Measurements from ENCODE around the gene BCL11A.

The BCL11A gene

GRCh38 chr2:60499651-60500265 is 53.7 kb downstream of the BCL11A start:
- Histone ChIP-seq H3F3A (ENCODE audit: control insufficient read depth, insufficient read depth) (no peaks in the 10 kb centered on the region), H3K4me3 (ENCODE audit: low read length) (no peak overlapping the region), H3K36me3 (ENCODE audit: control insufficient read depth, low read length) (peaks cover 99% of the 10 kb centered on the region), H3K27me3 (ENCODE audit: control insufficient read depth, low read length) (no peaks in the 10 kb centered on the region), H3K4me1 (ENCODE audit: control insufficient read depth, low read length) (peaks cover 97% of the 10 kb centered on the region), H3K27ac (ENCODE audit: low read depth, low read length) (peak overlapping the region; percentile 15; the same call in 1 of the 2 replicates), H3K9me3 (ENCODE audit: control insufficient read depth, insufficient read depth, low read length) (no peaks in the 10 kb centered on the region), H3K79me2 (ENCODE audit: control insufficient read depth, low read length) (peaks cover 100% of the 10 kb centered on the region), H3K4me2 (ENCODE audit: low read length) (peak overlapping the region; percentile 9; the same call in 1 of the 2 replicates), H3K9me2 (replicated peaks; ENCODE audit: control insufficient read depth, low read length) (no peaks in the 10 kb centered on the region), H4K20me1 (ENCODE audit: control insufficient read depth, insufficient read depth, low read depth, low read length) (peaks cover 40% of the 10 kb centered on the region; the same call in 1 of the 2 replicates)
- TF ChIP-seq EZH2phosphoT487 (IDR thresholded peaks at IDR 0.05; ENCODE audit: borderline replicate concordance, low read length) (no peak), CTCF (IDR thresholded peaks at IDR 0.05; ENCODE audit: low read depth, low read length, poor library complexity, severe bottlenecking) (no peak)

GRCh38 chr2:60498816-60499429 is 54.5 kb downstream of the BCL11A start:
- peaks cover 99% of the 10 kb centered on the region for H3K36me3 ChIP-seq (ENCODE audit: control insufficient read depth, low read length)
- no peak overlapping the region for H3K4me3 ChIP-seq (ENCODE audit: low read length)
- H3F3A ChIP-seq (ENCODE audit: control insufficient read depth, insufficient read depth) = no peaks in the 10 kb centered on the region
- peaks cover 100% of the 10 kb centered on the region for H3K79me2 ChIP-seq (ENCODE audit: control insufficient read depth, low read length)
- 0 out of 2 replicates have a peak overlapping the region, but pooled peaks have one; percentile 11 for H3K27ac ChIP-seq (ENCODE audit: low read depth, low read length)
- TF ChIP-seq EZH2phosphoT487 (IDR thresholded peaks at IDR 0.05; ENCODE audit: borderline replicate concordance, low read length) (no peak), CTCF (IDR thresholded peaks at IDR 0.05; ENCODE audit: low read depth, low read length, poor library complexity, severe bottlenecking) (no peak)
- no peaks in the 10 kb centered on the region for H3K9me2 ChIP-seq (replicated peaks; ENCODE audit: control insufficient read depth, low read length)
- peaks cover 38% of the 10 kb centered on the region; the same call in 1 of the 2 replicates for H4K20me1 ChIP-seq (ENCODE audit: control insufficient read depth, insufficient read depth, low read depth, low read length)
- H3K9me3 ChIP-seq (ENCODE audit: control insufficient read depth, insufficient read depth, low read length) = no peaks in the 10 kb centered on the region
- H3K27me3 ChIP-seq (ENCODE audit: control insufficient read depth, low read length) = no peaks in the 10 kb centered on the region
- peaks cover 97% of the 10 kb centered on the region for H3K4me1 ChIP-seq (ENCODE audit: control insufficient read depth, low read length)
- H3K4me2 ChIP-seq (ENCODE audit: low read length) = 0 out of 2 replicates have a peak overlapping the region, but pooled peaks have one; percentile 11

- no peaks in the 10 kb centered on the region for H3F3A ChIP-seq (ENCODE audit: control insufficient read depth, insufficient read depth)
- peaks cover 99% of the 10 kb centered on the region for H3K4me1 ChIP-seq (ENCODE audit: control insufficient read depth, low read length)
- H3K36me3 ChIP-seq (ENCODE audit: control insufficient read depth, low read length) = peaks cover 100% of the 10 kb centered on the region
- 0 out of 2 replicates have a peak overlapping the region, but pooled peaks have one; percentile 11 for H3K27ac ChIP-seq (ENCODE audit: low read depth, low read length)
- 0 out of 2 replicates have a peak overlapping the region, but pooled peaks have one; percentile 11 for H3K4me2 ChIP-seq (ENCODE audit: low read length)
- H3K9me3 ChIP-seq (ENCODE audit: control insufficient read depth, insufficient read depth, low read length) = no peaks in the 10 kb centered on the region
- no peaks in the 10 kb centered on the region for H3K9me2 ChIP-seq (replicated peaks; ENCODE audit: control insufficient read depth, low read length)
- TF ChIP-seq EZH2phosphoT487 (IDR thresholded peaks at IDR 0.05; ENCODE audit: borderline replicate concordance, low read length) = no peak
- TF ChIP-seq CTCF (IDR thresholded peaks at IDR 0.05; ENCODE audit: low read depth, low read length, poor library complexity, severe bottlenecking) = no peak
- H3K79me2 ChIP-seq (ENCODE audit: control insufficient read depth, low read length) = peaks cover 100% of the 10 kb centered on the region
- peaks cover 39% of the 10 kb centered on the region; the same call in 1 of the 2 replicates for H4K20me1 ChIP-seq (ENCODE audit: control insufficient read depth, insufficient read depth, low read depth, low read length)
- H3K27me3 ChIP-seq (ENCODE audit: control insufficient read depth, low read length) = no peaks in the 10 kb centered on the region
- no peak overlapping the region for H3K4me3 ChIP-seq (ENCODE audit: low read length)
Measured at GRCh38 chr2:60498127-60498815, 55.2 kb downstream of the BCL11A start.

Measured in DOHH2 (cell line).